Fibroblast of the aortic adventitia (primary cell): Measurements from ENCODE around the gene NPBWR2. TPM values are rescaled to one million over a fixed set of nuclear protein-coding genes. Genes with fewer than 3 reads are reported as not detected.

Experiments
- DNase-seq: peaks from one replicate; pipeline ENCODE4 v3.0.0-alpha.2; 2010; ENCODE audit warnings: low read depth
- H3K4me3 ChIP-seq: 2 replicates; pipeline ENCODE4 v1.5.1; 2011; ENCODE audit warnings: low read depth, mild to moderate bottlenecking, control low read depth, low read length, moderate library complexity
- CTCF ChIP-seq: IDR thresholded peaks from 2 replicates; pipeline ENCODE4 v1.5.1; 2011; ENCODE audit warnings: mild to moderate bottlenecking, low read length, control low read depth, inconsistent platforms; ENCODE audit not compliant: insufficient read depth
- total RNA-seq: library from RNA; depleted of rRNA; stranded (reverse); fragments of >200 nt; gene quantifications from 2 replicates; pipeline ENCODE4 v1.2.3, GENCODE V29; 2012; ENCODE audit warnings: low replicate concordance

Gene NPBWR2
- total RNA-seq, 1 donor: not detected

- no peak overlapping the region for H3K4me3 ChIP-seq
- TF ChIP-seq CTCF: no peak
- no peak for DNase-seq
These were observed 2.5 kb downstream of the NPBWR2 start for GRCh38 chr20:64104667-64105451.

- H3K4me3 ChIP-seq: no peak overlapping the region
- TF ChIP-seq CTCF: no peak
- no peak for DNase-seq
These were observed 3.3 kb downstream of the NPBWR2 start for GRCh38 chr20:64103871-64104666.

GRCh38 chr20:64102647-64103354 is 4.6 kb downstream of the NPBWR2 start:
- DNase-seq: no peak
- H3K4me3 ChIP-seq: no peak overlapping the region
- no peak for TF ChIP-seq CTCF

GRCh38 chr20:64101731-64102621 is 5.4 kb downstream of the NPBWR2 start:
- TF ChIP-seq CTCF: peak; percentile 44
- DNase-seq: no peak
- H3K4me3 ChIP-seq: no peak overlapping the region

- no peak overlapping the region for H3K4me3 ChIP-seq
- no peak for DNase-seq
- TF ChIP-seq CTCF: no peak
These were observed 6.2 kb downstream of the NPBWR2 start for GRCh38 chr20:64100946-64101688.
